Kidney tubule cell (primary cell): Measurements from ENCODE around the gene SLC16A4.
A peak's percentile ranks its signal among the peaks of the same experiment; 100 is the strongest.
"Not testable (repeated sequence)": the region's sequence is repeated elsewhere in the genome, so short reads cannot be mapped to it uniquely, and the experiment has no call there.

Experiments
- DNase-seq: peaks from one replicate; pipeline ENCODE4 v3.0.0-alpha.2; 2018; ENCODE audit warnings: low spot score

Gene SLC16A4

DNA sequence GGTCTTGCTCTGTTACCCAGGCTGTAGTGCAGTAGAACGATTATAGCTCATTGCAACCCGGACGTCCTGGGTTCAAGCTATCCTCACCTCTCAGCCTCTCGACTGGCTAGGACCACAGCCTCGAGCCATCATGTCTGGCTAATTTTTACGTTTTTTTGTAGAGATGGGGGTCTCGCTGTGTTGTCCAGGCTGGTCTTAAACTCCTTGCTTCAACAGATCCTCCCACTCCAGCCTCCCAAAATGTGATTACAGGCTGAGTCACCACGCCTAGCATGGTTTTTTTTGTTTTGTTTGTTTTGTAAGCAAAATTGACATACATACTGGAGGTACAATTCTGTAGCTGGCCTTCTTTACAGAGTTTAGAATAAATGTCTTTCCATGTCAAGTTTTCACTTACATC lies 17.7 kb upstream of the SLC16A4 start:
- no peak for DNase-seq

DNA sequence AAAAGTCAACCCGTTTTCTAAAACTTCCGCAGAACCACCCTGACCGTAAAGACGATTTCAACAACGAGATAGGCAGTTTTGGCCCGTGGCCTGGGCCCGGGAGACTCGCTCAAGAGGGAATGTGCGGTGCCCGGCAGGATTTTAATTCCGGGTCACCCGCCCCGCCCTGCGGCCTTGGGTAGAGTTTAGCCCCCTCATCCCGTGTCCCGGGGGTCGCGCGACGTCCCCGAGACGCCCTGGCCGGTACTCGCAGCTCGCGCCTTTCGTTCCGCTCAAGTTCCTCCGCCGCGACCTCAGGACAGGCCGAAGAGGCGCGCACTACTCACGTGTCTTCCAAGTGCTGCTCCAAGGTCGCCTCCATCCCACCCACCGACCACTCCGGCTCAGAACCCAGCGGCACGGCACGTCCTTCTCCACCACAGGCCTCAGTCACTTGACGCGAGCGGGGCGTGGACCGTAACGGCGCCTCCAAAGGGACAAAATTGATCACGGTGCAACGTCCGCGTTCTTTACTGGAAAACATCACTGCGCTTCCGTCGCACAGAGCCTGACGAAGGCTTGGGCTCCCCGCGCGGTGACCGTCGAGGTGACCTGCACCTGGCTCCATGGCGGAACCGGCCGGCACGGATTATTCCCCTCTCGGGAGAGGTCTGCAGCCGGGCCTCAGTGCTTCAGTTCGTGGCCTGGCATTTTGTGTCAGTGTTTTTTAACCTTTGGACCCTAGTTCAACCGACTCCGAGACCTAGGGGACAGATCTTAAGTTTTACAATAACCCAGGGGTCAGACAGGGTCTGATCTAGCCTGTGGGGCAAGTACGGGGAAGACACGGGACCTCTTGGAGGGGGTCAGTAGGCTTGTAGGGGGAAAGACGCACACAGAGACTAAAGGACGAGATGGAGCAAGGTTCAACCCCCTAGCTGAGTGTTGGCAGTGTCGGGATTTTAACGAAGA lies 16.7 kb upstream of the SLC16A4 start, which contains the start of gene LAMTOR5:
LAMTOR5 (minus strand) TSS at position 435 of the 951 bp plus-strand sequence; CDS start at position 361, 74 bp downstream.
- DNase-seq = peak; percentile 95

DNA sequence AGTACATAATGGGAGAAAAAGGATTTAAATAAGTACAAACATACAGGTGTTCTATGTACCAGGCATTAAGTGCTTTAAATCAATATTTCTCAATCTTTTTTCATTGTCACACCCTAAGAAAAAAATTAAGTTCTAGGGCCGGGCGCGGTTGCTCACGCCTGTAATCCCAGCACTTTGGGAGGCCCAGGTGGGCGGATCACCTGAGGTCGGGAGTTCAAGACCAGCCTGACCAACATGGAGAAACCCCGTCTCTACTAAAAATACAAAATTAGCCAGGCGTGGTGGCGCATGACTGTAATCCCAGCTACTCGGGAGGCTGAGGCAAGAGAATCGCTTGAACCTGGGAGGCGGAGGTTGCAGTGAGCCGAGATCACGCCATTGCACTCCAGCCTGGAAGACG lies 15.6 kb upstream of the SLC16A4 start:
- not testable (repeated sequence) for DNase-seq

DNA sequence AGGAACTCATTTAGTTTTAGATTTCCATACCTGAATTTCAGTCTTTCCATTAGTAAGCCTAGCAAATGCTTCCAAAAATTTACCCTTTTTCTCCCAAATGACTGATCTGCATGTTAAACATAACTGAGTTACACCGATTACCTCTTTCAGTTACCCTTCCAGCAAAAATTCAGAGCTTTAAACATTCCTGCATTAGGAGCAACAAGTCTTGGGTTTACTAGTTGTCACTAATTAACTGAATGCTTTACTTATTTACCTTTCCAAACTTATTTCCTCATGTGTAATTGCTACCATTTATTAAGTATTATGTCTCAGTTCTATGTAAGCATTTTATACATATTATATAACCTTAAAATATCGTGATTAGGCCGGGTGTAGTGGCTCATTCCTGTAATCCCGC lies 13.6 kb upstream of the SLC16A4 start:
- DNase-seq = no peak

DNA sequence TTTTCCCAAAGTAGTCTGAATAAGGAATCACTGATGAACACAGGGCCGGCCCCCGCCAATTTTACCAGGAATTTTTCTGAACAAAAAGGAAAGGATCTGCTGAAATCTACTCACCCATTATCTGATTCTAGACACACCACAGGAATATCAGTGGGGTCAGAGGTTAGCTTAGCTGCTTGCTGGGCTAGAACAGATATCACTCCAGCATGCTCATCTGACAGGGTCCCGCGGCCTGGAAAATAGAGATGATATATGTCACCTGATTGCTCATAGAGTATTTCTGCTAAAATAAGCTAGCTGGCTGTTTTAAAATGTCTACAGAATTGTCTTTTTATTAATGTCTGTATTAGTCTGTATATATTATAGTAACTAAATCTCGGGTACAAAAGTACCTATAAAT lies 13.0 kb upstream of the SLC16A4 start:
- DNase-seq = no peak

DNA sequence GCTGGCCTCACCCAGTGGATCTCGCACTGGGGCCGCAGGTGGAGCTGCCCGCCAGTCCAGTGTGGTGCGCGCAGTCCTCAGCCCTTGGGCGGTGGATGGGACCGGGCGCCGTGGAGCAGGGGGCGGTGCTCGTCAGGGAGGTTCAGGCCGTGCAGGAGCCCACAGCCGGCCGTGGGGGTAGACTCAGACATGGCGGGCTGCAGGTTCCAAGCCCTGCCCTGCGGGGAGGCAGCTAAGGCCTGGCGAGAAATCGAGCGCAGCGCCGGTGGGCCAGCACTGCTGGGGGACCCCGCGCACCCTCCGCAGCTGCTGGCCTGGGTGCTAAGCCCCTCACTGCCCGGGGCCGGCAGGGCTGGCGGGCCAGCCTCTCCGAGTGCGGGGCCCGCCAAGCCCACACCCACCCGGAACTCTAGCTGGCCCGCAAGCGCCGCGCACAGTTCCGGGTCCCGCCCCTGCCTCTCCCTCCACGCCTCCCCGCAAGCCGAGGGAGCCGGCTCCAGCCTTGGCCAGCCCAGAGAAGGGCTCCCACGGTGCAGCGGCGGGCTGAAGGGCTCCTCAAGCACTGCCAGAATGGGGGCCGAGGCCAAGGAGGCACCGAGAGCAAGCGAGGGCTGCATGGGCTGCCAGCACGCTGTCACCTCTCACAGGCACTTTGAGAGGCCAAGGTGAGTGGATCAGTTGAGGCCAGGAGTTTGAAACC lies 5.6 kb upstream of the SLC16A4 start:
- not testable (repeated sequence) for DNase-seq

DNA sequence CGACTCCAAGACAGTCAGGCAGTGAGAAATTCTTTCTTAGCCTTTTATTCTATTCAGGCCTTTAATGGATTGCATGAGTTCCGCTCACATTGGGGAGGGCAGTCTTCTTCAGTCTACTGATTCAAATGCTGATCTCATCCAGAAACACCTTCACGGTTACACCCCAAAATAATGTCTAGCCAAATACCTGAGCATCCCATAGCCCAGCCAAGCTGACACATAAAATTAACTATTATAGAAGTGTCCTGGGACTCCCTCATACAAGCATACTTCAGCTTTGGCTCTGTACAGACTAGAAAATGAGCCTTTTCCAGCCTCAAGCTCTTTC lies 3.6 kb upstream of the SLC16A4 start:
- peak; percentile 69 for DNase-seq

DNA sequence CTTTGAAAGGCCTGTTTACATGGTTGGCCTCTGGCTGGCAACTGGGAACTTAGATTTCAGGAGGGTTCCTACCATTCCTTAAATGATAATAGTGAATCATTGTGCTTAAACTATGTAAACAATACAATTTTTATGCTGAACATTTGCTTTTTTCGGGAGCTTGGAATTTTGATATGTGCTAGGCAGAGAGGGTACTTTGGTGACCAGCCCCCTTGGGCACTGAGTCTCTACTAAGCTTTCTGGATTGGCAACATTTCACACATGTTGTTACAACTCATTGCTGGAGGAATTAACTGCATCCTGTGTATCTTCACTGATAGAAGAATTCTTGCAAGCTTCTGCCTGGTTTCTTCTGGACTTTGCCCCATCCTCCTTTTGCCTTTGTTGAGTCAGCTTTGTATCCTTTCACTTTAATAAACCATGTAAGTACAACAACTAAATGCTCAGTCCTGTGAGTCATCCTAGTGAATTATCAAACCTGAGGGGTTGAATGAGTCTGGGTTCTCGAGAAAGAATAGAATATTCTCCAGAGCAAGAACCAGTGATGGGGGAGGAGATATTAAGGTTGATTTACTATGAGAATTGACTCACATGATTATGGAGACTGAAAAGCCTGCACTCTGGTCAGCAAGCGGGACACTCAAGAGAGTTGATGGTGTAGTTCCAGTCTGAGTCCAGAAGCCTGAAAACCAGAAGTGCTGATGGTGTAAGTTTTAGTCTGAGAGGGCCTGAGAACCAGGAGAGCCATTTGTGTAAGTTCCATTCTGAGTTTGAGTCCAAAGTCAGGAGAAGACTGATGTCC lies 3.1 kb upstream of the SLC16A4 start:
- peak; percentile 98 for DNase-seq

DNA sequence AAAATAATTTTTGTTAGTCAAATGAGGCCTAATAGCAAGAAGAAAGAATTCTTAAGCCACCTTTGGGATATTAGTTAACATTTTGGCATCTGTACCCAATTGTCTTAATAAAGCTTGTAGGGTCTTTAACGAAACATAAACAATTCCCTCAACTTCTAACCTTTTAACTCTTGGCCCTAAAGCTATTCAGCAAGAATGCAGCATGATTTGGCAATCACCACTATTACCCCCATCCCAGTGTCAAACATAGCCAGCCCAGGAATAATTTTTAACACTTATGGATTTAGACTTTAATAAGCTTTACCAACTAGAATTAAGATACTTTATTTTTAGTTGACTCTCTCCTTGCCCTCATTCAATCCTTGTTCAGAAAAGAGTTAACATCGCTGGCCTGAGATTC lies 2.5 kb upstream of the SLC16A4 start:
- DNase-seq = no peak

DNA sequence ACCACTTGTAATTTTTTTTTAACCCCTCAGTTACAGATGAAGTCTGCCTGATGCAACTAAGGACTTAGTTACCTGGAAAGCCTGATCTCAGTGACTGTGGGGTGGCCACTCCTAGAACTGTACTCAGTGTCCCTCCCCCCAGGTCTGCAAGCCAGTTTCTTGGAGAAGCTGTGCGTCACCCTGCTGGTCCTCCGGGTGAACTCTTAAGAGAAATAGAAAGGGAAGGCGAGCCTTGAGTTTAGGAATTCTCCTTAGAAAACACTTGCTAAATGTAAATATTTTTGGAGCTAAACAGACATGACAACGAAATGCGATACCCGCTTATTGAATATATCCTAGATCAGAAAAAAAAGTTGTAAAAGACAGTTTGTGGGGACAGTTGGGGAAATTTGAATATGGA lies 730 bp downstream of the SLC16A4 start:
- DNase-seq = peak; percentile 75

DNA sequence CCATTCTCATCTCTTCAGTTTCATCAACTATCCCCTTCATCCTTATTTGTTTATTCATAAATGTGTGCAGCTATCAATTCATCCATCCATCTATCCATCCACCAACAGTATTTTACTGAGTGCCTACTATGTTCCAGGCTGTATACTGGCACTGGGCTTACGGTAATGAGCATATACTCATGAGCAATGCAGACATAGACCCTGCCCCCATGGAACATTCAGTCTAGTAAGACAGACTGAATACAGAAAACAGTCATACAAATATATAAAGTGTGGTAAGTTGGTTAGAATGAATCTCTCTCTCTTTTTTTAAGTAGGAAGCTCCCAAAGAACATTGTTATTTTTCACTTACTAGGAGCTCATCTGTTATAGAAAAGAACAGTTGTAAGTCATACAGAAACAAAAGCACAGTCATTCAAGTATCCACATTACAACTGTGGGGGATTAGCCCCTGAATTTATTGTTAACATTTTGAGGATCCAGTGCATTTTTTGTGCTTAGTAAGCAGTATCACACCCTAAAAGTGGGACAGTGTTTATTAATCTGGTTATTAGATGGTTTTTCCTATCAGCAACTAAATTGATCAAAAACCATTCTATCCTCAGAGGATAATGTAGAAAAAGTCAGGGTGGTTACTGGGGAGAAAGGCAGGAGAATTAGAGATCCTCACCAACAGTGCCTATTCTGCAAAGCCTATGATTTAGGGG lies 3.6 kb downstream of the SLC16A4 start:
- DNase-seq = no peak

DNA sequence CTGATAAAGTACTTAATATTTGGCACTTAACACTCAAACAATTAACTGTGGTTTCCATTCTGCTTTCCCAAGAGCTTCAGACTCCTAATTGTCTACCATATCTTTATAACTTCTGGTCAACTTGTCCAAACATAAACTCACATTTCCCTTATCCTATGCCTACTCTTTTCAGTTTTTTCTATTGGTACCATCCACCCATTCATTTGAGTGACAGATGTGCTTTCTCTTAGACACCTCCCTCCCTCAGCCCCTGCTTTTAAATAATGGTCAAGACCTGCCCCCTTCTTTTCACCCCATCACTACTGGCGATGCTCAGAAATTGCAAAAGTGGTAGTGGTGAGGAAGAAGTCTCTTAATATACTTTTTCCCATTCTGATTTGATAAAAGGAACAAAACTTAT lies 5.5 kb downstream of the SLC16A4 start:
- DNase-seq = no peak

DNA sequence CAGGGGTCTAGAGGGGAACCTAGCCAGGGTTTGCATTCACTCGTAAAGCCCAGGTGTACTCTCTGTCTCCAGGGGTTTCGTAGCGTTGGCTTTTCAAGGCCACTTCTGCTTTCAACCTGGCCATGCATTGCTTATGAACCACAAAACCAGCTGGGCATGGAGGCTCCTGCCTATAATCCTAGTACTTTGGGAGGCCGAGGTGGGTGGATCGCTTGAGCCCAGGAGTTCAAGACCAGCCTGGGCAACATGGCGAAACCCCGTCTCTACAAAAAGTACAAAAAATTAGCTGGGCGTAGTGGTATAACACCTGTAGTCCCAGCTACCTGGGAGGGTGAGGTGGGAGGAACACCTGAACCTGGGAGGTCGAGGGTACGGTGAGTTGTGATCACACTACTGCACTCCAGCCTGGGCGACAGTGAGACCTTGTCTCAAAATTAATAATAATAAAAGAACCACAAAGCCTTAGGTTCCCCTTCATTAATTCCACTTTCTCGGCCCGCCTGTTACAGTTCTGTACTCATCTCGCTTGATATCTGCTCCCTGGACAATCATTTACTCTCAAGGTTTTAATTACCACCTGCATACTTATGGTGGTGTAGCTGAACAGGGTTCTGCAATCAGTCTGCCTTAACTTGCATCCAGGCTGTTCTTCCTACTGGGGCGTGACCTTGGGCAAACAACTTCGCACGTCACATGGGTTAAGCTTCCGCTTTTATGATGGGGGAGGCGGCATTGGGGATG lies 6.1 kb downstream of the SLC16A4 start:
- DNase-seq = peak; percentile 39

DNA sequence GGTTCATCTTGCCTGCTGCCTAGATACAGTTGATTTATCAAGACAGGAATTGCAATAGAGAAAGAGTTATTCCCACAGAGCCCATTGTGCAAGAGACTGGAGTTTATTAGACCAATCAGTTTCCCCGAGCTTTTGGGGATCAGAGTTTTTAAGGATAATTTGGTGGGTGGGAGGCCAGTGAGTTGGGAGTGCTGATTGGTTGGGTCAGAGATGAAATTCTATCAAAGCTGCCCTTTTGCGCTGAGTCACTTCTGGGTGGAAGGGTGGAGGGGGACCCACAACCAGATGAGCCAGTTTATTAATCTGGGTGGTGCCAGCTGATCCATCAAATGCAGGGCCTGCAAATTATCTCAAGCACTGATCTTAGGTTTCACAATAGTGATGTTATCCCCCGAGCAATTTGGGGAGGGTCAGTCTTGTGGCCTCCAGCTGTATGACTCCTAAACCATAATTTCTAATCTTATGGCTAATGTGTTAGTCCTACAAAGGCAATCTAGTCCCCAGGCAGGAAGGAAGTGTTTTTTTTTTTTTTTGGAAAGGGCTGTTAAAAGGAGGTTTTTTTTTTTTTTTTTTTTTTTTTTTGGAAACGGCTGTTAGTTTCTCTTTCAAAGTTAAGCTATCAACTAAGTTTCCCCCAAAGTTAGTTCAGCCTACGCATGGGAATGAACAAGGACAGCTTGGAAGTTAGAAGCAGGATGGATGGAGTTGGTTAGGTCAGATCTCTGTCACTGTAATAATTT lies 7.4 kb downstream of the SLC16A4 start:
- no peak for DNase-seq

DNA sequence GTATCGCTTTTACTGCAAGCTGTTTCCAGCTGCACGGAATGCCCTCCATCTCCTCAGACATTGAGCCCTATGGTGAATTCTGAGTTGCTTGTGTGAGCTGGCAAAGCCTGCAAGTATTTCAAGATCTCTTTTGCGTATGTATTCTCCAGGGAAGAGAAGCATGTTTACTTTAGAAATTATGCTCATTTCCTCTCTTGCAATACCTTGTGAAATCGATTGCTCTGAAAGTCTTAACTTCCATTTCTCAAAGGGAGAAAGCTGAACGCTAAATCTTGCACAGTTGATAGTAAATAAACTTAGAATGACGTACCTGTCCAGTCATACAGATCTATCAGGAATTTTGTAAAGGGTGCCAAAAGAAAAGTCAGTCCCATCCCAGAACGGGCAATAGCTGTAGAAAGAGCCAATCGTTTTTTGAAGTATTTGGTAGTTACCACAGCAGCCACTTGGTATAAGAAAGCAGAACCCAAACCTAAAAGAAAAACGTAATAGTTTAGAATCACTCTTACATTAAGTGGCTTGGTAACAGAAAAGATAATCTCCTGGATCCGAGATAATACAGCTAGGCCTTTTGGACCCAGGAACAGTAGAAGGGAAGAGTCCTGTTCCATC lies 10.0 kb downstream of the SLC16A4 start:
- DNase-seq = no peak

DNA sequence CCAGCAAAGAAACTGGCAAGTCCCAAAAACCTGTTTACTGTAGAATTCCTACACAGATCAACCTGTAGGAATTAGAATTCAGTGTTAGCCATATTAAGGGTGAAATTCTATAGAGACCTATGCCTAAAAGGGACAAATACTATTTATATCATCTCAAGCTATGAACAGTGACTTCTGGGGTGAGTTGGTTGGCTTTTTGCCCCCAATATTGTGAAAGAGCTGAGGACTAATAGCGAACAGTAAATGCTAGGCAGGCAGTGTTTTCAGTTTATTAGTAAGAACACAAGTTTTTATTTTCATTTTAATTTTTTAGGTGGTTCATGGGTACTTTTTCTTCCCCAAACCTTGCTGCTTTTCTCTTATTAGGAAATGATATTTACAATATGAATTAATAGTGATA lies 15.3 kb downstream of the SLC16A4 start:
- DNase-seq = no peak

DNA sequence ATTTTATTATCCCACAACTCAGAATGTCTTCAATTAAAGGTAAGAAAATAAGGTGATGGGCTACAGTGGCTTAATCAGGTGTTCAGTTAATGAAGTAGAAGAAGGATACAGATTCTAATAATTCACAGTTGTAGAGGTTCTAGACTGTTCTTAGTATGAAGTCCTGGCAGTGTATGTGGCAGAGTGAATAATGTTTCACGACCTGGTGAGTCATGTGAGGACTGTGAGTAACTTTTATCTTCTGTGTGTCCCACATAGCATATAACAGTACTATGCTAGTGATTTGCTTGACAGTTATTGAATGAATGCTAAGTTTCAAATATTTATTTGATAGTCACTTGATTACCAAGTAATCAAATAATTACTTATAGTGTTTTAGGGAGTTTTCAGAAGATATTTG lies 20.0 kb downstream of the SLC16A4 start:
- DNase-seq = peak; percentile 66

DNA sequence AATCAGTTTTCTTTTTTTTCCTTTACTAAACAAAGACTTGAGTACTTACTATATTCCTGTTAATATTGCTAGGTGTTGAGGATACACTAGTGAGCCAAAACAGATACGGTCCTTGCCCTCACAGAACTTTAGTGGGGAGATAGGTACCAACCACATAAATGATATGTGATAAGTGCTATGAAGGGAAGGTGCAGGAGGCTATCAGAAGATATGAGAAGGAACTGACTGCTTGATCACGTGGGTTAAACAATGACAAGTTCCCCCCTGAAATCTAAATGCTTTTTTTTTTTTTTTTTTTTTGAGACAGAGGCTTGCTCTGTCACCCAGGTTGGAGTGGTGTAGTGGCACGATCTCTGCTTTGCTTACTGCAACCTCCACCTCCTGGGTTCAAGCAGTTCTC lies 26.6 kb downstream of the SLC16A4 start:
- DNase-seq = no peak

DNA sequence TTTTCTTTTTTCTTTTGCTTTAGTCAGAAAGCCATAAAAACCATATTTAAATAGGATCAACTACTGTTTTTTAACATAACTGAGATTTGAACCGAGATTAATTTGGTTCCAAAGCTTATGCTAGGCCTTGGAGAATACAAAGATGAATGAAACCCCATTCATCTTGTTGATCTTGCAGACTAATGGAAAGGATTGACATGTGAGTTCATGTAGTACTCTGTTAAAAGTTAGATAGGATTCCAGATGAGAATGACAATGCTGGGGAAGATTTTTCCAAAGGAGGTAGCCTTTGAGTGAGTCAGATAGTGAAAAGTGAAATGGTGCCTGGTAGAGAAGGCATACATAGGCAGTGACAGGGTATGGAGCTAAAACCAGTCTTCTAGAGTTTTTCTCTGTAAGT lies 29.0 kb downstream of the SLC16A4 start:
- no peak for DNase-seq

DNA sequence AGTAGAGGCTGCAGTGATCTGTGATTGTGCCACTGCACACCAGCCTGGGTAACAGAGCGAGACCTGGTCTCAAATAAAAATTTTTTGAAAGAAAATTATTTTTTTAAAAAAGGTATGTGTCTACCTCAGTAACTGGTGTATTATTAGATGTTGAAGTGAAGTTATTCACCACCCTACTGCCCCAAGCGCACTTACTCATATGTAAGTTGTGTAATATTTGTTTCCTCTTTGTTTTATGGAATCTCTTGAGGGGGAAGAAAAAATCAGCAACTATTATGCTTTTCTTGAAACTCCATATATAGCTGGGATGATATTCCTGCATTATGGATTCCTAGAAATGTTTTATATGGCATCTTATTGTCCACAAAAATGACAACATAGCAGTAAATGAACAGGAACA lies 30.4 kb downstream of the SLC16A4 start:
- DNase-seq = no peak
